ENCODE measurements around the gene TAF8. TPM values are rescaled to one million over a fixed set of nuclear protein-coding genes. Genes with fewer than 3 reads are reported as not detected.
A peak's percentile ranks its signal among the peaks of the same experiment; 100 is the strongest.

Gene TAF8
- total and polyA plus RNA-seq, 10 of the 15 experiments (the other 5 are each of a cell fraction or from before 2014, with no cell fraction given) = 11.7 to 30.9 (median 19.9) TPM

DNA sequence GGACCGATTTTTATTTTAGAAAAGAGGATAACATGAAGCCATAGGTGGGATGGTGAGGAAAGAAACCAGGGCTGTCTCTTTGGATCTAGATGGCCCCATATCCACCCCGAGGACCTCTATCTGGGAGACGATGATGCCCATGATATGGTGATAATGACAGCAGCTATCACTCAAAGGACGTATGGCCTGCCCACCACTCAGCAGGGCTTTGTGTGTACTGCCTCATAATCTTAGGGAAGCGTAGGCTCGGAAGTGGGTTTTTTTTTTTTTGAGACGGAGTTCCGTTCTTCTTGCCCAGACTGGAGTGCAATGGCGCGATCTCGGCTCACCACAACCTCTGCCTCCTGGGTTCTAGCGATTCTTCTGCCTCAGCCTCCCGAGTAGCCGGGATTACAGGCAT is 8.2 kb upstream of the TAF8 start (continued):
- TF ChIP-seq HDAC6 (IDR thresholded peaks at IDR 0.05; ENCODE audit: unreplicated experiment) (no peak), SREBF2 (IDR thresholded peaks at IDR 0.05; ENCODE audit: low read length) (no peak), ZNF217 (IDR thresholded peaks at IDR 0.05) (no peak)

DNA sequence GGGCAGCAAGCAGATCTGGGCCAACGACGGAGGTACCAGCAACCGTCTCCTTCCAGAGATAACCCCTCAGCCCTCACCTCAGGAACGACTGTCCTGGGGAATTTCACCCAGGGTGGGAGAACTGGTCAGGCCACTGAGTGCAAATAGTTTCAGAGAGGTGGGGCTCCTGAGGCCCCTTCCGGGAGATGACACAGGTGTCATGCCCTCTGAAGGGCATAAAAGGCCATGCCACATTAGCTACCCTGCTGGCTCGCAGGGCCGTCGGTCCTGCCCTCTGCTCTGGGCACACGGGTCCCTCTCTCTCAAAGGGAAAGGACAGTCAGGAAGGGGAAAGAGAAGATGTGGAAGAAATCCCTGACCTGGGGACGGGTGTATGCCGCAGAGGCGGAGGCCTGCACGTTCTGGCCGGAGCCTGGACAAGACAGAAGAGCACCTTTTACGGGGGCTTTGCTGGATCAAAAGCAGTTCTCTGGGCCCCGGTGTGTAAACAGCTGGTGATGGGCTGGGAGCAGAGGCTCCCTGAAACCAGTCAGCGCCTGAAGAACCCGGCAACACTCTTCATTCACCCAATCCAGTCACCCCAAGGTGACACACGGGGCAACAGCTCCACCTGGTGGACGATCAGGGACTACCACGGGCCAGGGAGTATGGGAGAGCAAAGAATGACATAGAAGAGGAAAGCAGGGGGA is 6.4 kb upstream of the TAF8 start:
- Histone ChIP-seq H3K27me3 (replicated peaks in 1 of 2; ENCODE audit: control insufficient read depth in 2 of 2, insufficient read depth in 2 of 2, low read length in 1 of 2) (no peaks in the 10 kb centered on the region), H3K4me2 (ENCODE audit: control insufficient read depth, insufficient read depth) (peak overlapping the region; percentile 76), H3K4me3 (peak overlapping the region; percentile 2; the same call in 1 of the 2 replicates), H3K79me2 (ENCODE audit: control insufficient read depth, insufficient read depth, low read length) (no peaks in the 10 kb centered on the region), H3K9me3 (replicated peaks; ENCODE audit: control insufficient read depth, insufficient read depth, low read length) (no peaks in the 10 kb centered on the region), H4K20me1 (ENCODE audit: control insufficient read depth, insufficient read depth) (no peaks in the 10 kb centered on the region), H3K4me1 (ENCODE audit: control insufficient read depth, insufficient read depth, low read length) (peaks cover 43% of the 10 kb centered on the region), H3K36me3 (ENCODE audit: control insufficient read depth in 2 of 2, insufficient read depth in 2 of 2, low read length in 1 of 2) (no peaks in the 10 kb centered on the region), H3K27ac (ENCODE audit: control insufficient read depth, insufficient read depth) (peak overlapping the region; percentile 25; the same call in 1 of the 2 replicates), H3K9ac (ENCODE audit: control insufficient read depth, insufficient read depth, low read length) (peak overlapping the region; percentile 41; the same call in 1 of the 2 replicates), H2AFZ (ENCODE audit: control insufficient read depth, low read depth, low read length) (peak overlapping the region; percentile 67)
- BruUV-seq (replicated peaks) = no TSS peak
- in situ Hi-C loops (cut with MboI) (loop anchor here (5.0 to 10.0 kb wide), 4 partner anchors 109 to 439 kb away; partner anchors contain the start of gene TOMM6), intact Hi-C loops (cut with micrococcal nuclease; ENCODE audit: unreplicated experiment) (loop anchor here (1.0 to 10.0 kb wide), 9 partner anchors 108 to 439 kb away; partner anchors contain the start of genes BYSL, MED20, PRICKLE4 and TOMM6)
- FAIRE-seq = no peak
- RAD21 ChIA-PET (ENCODE audit: unreplicated experiment) = interaction anchor here (0.7 to 8.3 kb wide), 25 partner anchors 9 to 310 kb away, joined by 3 to 80 read pairs (median 7); partner anchors contain the start of genes BYSL, CCND3, FRS3 and MED20
- peak; percentile 68 for DNase-seq (ENCODE audit: low read depth, low spot score)
- SMC1A ChIA-PET (ENCODE audit: uncharacterized antibody, unreplicated experiment) = interaction anchor here (0.7 to 12.3 kb wide), 31 partner anchors 11 to 335 kb away, joined by 3 to 138 read pairs (median 7); partner anchors contain the start of genes BYSL, CCND3, FRS3 and MED20
- 36% methylated on average over 21 of the region's 21 CpGs for WGBS (ENCODE audit: insufficient coverage, insufficient replicate concordance, low lambda C conversion rate, missing lambda C conversion rate)
- peak; percentile 79 for ATAC-seq
- CTCF ChIA-PET = interaction anchor here (0.5 to 11.2 kb wide), 39 partner anchors 8 to 940 kb away, joined by 3 to 193 read pairs (median 4); partner anchors contain the start of genes BYSL, CCND3, MED20 and PRICKLE4
- POLR2A ChIA-PET = interaction anchor here (0.8 to 4.6 kb wide), 6 partner anchors 100 to 257 kb away, joined by 3 to 30 read pairs (median 4); partner anchors contain the start of genes BYSL, MED20 and TOMM6
- TF ChIP-seq IRF4 (IDR thresholded peaks at IDR 0.05; ENCODE audit: low read depth, low read length) (peak; percentile 53; the same call in 1 of the 2 replicates), RB1 (IDR thresholded peaks at IDR 0.05; ENCODE audit: borderline replicate concordance) (peak; percentile 67), RAD21 (IDR thresholded peaks at IDR 0.05; ENCODE audit: insufficient read depth, low read depth, low read length) (peak; percentile 100), FOXM1 (IDR thresholded peaks at IDR 0.05; ENCODE audit: low read depth, low read length) (0 out of 2 replicates have a peak, but pooled peaks have one; percentile 20), DPF2 (IDR thresholded peaks at IDR 0.05) (0 out of 2 replicates have a peak, but pooled peaks have one; percentile 42), MXI1 (IDR thresholded peaks at IDR 0.05; ENCODE audit: low read depth, low read length) (peak; percentile 38), NBN (IDR thresholded peaks at IDR 0.05) (peak; percentile 77; the same call in 1 of the 2 replicates), SMC3 (IDR thresholded peaks at IDR 0.05; ENCODE audit: borderline replicate concordance, low read length) (peak; percentile 100), BACH1 (IDR thresholded peaks at IDR 0.05; ENCODE audit: borderline replicate concordance) (0 out of 2 replicates have a peak, but pooled peaks have one; percentile 28), BHLHE40 (IDR thresholded peaks at IDR 0.05; ENCODE audit: borderline replicate concordance in 1 of 2, low read depth in 2 of 2, low read length in 1 of 2) (peak in 1 of 2 experiments; percentile 17; a peak in 1 of 4 replicates), CHD2 (IDR thresholded peaks at IDR 0.05; ENCODE audit: borderline replicate concordance, low read depth, low read length) (0 out of 2 replicates have a peak, but pooled peaks have one; percentile 20), MEF2A (IDR thresholded peaks at IDR 0.05; ENCODE audit: insufficient read depth, low read depth, low read length) (0 out of 2 replicates have a peak, but pooled peaks have one; percentile 5)
- TF ChIP-seq, protein P1, sequence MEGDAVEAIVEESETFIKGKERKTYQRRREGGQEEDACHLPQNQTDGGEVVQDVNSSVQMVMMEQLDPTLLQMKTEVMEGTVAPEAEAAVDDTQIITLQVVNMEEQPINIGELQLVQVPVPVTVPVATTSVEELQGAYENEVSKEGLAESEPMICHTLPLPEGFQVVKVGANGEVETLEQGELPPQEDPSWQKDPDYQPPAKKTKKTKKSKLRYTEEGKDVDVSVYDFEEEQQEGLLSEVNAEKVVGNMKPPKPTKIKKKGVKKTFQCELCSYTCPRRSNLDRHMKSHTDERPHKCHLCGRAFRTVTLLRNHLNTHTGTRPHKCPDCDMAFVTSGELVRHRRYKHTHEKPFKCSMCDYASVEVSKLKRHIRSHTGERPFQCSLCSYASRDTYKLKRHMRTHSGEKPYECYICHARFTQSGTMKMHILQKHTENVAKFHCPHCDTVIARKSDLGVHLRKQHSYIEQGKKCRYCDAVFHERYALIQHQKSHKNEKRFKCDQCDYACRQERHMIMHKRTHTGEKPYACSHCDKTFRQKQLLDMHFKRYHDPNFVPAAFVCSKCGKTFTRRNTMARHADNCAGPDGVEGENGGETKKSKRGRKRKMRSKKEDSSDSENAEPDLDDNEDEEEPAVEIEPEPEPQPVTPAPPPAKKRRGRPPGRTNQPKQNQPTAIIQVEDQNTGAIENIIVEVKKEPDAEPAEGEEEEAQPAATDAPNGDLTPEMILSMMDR (IDR thresholded peaks at IDR 0.05 in 2 of 3, conservative IDR thresholded peaks at IDR 0.05 in 1 of 3; ENCODE audit: control insufficient read depth in 2 of 3, extremely low read depth in 1 of 3, insufficient read depth in 1 of 3, low read depth in 3 of 3, low read length in 3 of 3) = peak; percentile 95 to 99 (median 98); a peak in 5 of 6 replicates
- TF ChIP-seq, protein P2, sequence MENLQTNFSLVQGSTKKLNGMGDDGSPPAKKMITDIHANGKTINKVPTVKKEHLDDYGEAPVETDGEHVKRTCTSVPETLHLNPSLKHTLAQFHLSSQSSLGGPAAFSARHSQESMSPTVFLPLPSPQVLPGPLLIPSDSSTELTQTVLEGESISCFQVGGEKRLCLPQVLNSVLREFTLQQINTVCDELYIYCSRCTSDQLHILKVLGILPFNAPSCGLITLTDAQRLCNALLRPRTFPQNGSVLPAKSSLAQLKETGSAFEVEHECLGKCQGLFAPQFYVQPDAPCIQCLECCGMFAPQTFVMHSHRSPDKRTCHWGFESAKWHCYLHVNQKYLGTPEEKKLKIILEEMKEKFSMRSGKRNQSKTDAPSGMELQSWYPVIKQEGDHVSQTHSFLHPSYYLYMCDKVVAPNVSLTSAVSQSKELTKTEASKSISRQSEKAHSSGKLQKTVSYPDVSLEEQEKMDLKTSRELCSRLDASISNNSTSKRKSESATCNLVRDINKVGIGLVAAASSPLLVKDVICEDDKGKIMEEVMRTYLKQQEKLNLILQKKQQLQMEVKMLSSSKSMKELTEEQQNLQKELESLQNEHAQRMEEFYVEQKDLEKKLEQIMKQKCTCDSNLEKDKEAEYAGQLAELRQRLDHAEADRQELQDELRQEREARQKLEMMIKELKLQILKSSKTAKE (IDR thresholded peaks at IDR 0.05; ENCODE audit: low read depth, poor library complexity, severe bottlenecking) = peak; percentile 48

Measured in GM12878 (cell line).